Keratinocyte (primary cell): ENCODE data around the gene F11R. TPM values are rescaled to one million over a fixed set of nuclear protein-coding genes. Genes with fewer than 3 reads are reported as not detected.

ENCODE experiments used
- DNase-seq: peaks from one replicate; pipeline ENCODE4 v3.0.0-alpha.2; 2011; ENCODE audit warnings: low read depth, missing footprints, low spot score
- FAIRE-seq: peaks from 2 replicates; lab custom pipeline; 2011; peaks lifted over from hg19 to GRCh38; lab: Jason Lieb, UNC
- H2AFZ ChIP-seq: 2 replicates; pipeline ENCODE4 v1.6.0; 2012; ENCODE audit warnings: low read length, control low read depth, inconsistent platforms; ENCODE audit not compliant: control insufficient read depth
- H3K27ac ChIP-seq: 2 replicates; pipeline ENCODE4 v1.5.1; 2011; ENCODE audit warnings: low read length; ENCODE audit not compliant: control insufficient read depth, insufficient read depth
- H3K27me3 ChIP-seq: 3 replicates; pipeline ENCODE4 v1.6.0; 2011; ENCODE audit warnings: low read length; ENCODE audit not compliant: control insufficient read depth, insufficient read depth; ENCODE audit errors: extremely low read depth
- H3K36me3 ChIP-seq, 2 experiments: 2 replicates in 1 of 2; 3 replicates in 1 of 2; pipeline ENCODE4 v1.5.1; 2011; ENCODE audit warnings: low read length in 2 of 2, mild to moderate bottlenecking in 1 of 2; ENCODE audit not compliant: control insufficient read depth in 2 of 2, insufficient read depth in 2 of 2; ENCODE audit errors: extremely low read depth in 1 of 2
- H3K4me1 ChIP-seq: 3 replicates; pipeline ENCODE4 v1.5.1; 2011; ENCODE audit warnings: low read length; ENCODE audit not compliant: control insufficient read depth, insufficient read depth; ENCODE audit errors: extremely low read depth
- H3K4me2 ChIP-seq: 3 replicates; pipeline ENCODE4 v1.6.0; 2011; ENCODE audit warnings: low read depth, low read length; ENCODE audit not compliant: control insufficient read depth, insufficient read depth; ENCODE audit errors: extremely low read depth
- H3K4me3 ChIP-seq, 3 experiments: fragments of 200-600 bp in 1 of 3; sonication (generic) in 1 of 3; 2 replicates in 2 of 3; 3 replicates in 1 of 3; pipeline ENCODE4 v1.5.1; 2011 to 2016; ENCODE audit warnings: low read length in 3 of 3, mild to moderate bottlenecking in 3 of 3, control low read depth in 2 of 3, inconsistent platforms in 1 of 3, low read depth in 1 of 3, mixed read lengths in 1 of 3, mixed run types in 1 of 3, moderate library complexity in 1 of 3; ENCODE audit not compliant: control insufficient read depth in 2 of 3, insufficient read depth in 2 of 3; ENCODE audit errors: extremely low read depth in 1 of 3
- H3K79me2 ChIP-seq: 2 replicates; pipeline ENCODE4 v1.6.0; 2012; ENCODE audit warnings: low read length; ENCODE audit not compliant: control insufficient read depth, insufficient read depth
- H3K9ac ChIP-seq: 3 replicates; pipeline ENCODE4 v1.6.0; 2011; ENCODE audit warnings: low read length; ENCODE audit not compliant: control insufficient read depth, insufficient read depth; ENCODE audit errors: extremely low read depth
- H3K9me1 ChIP-seq: 3 replicates; pipeline ENCODE4 v1.6.0; 2011; ENCODE audit warnings: low read length; ENCODE audit not compliant: control insufficient read depth, insufficient read depth; ENCODE audit errors: extremely low read depth
- H3K9me3 ChIP-seq: 2 replicates; pipeline ENCODE4 v1.5.1; 2012; ENCODE audit warnings: low read depth, low read length; ENCODE audit not compliant: control insufficient read depth
- H4K20me1 ChIP-seq: 3 replicates; pipeline ENCODE4 v1.6.0; 2011; ENCODE audit warnings: low read length; ENCODE audit not compliant: control insufficient read depth, insufficient read depth; ENCODE audit errors: extremely low read depth
- EZH2 ChIP-seq: IDR thresholded peaks from one replicate; pipeline ENCODE4 v1.6.1; 2012; ENCODE audit warnings: inconsistent platforms, mild to moderate bottlenecking, low read length, moderate library complexity
- dilution Hi-C: fragments of 300-500 bp; cut with MboI; formaldehyde crosslinking; loops from one replicate; pipeline ENCODE4 v1.7.0; 2020; ENCODE audit warnings: low sequenced_read_pairs; ENCODE audit not compliant: extremely low pct_ligation_motif_present
- polyA plus RNA-seq, 5 experiments: library from polyadenylated mRNA; depleted of rRNA in 3 of 5; stranded (reverse) in 3 of 5; stranded (forward) in 1 of 5; unstranded in 1 of 5; fragments of >200 nt; gene quantifications; 1 replicate in 1 of 5; 2 replicates in 3 of 5; 3 replicates in 1 of 5; pipeline versions ENCODE4 v1.2.1 to v1.2.3, GENCODE V29; 2011 to 2012; ENCODE audit warnings: missing spikeins in 2 of 5, low read depth in 1 of 5, low replicate concordance in 1 of 5
- TF ChIP-seq, protein P1 (sequence below), 3 experiments: IDR thresholded peaks in 1 of 3; conservative IDR thresholded peaks in 1 of 3; optimal IDR thresholded peaks in 1 of 3; 2 replicates in 2 of 3; 3 replicates in 1 of 3; pipeline versions ENCODE3 to v1.5.1; 2011; ENCODE audit warnings: low read length in 3 of 3, mild to moderate bottlenecking in 3 of 3, moderate library complexity in 2 of 3, control low read depth in 1 of 3, inconsistent platforms in 1 of 3; ENCODE audit not compliant: insufficient read depth in 2 of 3; ENCODE audit errors: extremely low read depth in 1 of 3

Gene F11R
- polyA plus RNA-seq, 1 donor (not counting 4 experiments of a cell fraction or from before 2014, with no cell fraction given) = 224 TPM

DNA sequence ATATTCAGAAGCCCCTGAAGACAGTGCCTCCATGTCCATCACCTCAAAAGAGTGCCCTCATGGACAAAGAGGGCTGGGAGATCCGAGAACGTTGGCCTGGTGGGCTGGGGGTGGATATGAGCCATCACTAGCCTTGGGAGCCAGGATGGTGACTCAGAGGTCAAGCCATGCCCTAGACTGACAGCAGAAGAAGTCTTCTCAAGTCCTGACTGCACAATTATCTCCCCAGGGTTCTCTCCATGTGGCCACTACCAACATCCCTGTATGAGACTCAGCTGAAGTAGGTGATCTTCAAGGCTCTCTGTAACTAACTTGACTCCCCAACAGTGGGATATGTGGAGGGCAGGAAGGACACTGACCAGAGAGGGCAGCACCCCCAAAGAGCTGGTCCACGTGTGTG lies 31.9 kb upstream of the F11R start:
- Histone ChIP-seq H3K79me2 (no peaks in the 10 kb centered on the region), H4K20me1 (no peaks in the 10 kb centered on the region), H3K36me3 (no peaks in the 10 kb centered on the region), H3K4me3 (no peak overlapping the region), H3K27me3 (no peaks in the 10 kb centered on the region), H3K4me2 (no peak overlapping the region), H3K9me1 (no peaks in the 10 kb centered on the region), H2AFZ (no peak overlapping the region), H3K9ac (no peak overlapping the region), H3K4me1 (no peaks in the 10 kb centered on the region), H3K27ac (no peak overlapping the region), H3K9me3 (peaks cover 9% of the 10 kb centered on the region)
- dilution Hi-C loops = no loop called here
- no peak for DNase-seq
- no peak for TF ChIP-seq EZH2
- TF ChIP-seq, protein P1, sequence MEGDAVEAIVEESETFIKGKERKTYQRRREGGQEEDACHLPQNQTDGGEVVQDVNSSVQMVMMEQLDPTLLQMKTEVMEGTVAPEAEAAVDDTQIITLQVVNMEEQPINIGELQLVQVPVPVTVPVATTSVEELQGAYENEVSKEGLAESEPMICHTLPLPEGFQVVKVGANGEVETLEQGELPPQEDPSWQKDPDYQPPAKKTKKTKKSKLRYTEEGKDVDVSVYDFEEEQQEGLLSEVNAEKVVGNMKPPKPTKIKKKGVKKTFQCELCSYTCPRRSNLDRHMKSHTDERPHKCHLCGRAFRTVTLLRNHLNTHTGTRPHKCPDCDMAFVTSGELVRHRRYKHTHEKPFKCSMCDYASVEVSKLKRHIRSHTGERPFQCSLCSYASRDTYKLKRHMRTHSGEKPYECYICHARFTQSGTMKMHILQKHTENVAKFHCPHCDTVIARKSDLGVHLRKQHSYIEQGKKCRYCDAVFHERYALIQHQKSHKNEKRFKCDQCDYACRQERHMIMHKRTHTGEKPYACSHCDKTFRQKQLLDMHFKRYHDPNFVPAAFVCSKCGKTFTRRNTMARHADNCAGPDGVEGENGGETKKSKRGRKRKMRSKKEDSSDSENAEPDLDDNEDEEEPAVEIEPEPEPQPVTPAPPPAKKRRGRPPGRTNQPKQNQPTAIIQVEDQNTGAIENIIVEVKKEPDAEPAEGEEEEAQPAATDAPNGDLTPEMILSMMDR (optimal IDR thresholded peaks at IDR 0.05 in 1 of 3, IDR thresholded peaks at IDR 0.05 in 1 of 3, conservative IDR thresholded peaks at IDR 0.05 in 1 of 3; ENCODE audit: extremely low read depth in 1 of 3, insufficient read depth in 2 of 3, low read length in 3 of 3) = no peak
- FAIRE-seq = no peak

DNA sequence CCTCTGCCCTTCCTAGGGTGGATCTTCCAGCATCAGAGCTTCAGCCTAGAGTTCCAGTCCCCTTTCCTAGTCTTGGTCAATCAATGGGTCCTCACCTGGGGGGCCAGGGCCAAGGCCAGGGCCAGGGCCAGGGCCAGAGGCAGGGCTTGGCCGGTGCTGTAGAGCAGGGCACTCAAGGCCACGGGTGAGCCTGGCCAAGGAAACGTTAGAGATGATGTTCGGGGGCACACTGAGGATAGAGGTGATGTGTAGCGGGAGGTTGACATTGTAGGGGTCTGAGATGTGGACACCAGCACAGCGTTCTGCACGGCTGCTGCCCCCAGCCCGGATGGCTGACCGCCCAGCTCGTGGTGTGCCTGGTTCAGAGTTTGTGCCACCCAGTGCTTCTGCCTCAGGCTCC lies 30.3 kb upstream of the F11R start:
- H3K27ac ChIP-seq = no peak overlapping the region
- H3K9me3 ChIP-seq = peaks cover 9% of the 10 kb centered on the region
- no peaks in the 10 kb centered on the region for H3K36me3 ChIP-seq
- H4K20me1 ChIP-seq = no peaks in the 10 kb centered on the region
- no peaks in the 10 kb centered on the region for H3K27me3 ChIP-seq
- DNase-seq (no peak), FAIRE-seq (no peak)
- H3K9ac ChIP-seq = no peak overlapping the region
- no peak overlapping the region for H3K4me3 ChIP-seq
- no peak overlapping the region for H2AFZ ChIP-seq
- H3K4me1 ChIP-seq = peaks cover 7% of the 10 kb centered on the region
- dilution Hi-C loops = no loop called here
- no peaks in the 10 kb centered on the region for H3K9me1 ChIP-seq
- no peak overlapping the region for H3K4me2 ChIP-seq
- TF ChIP-seq, protein P1 (optimal IDR thresholded peaks at IDR 0.05 in 1 of 3, IDR thresholded peaks at IDR 0.05 in 1 of 3, conservative IDR thresholded peaks at IDR 0.05 in 1 of 3; ENCODE audit: extremely low read depth in 1 of 3, insufficient read depth in 2 of 3, low read length in 3 of 3) = no peak
- TF ChIP-seq EZH2 = no peak
- H3K79me2 ChIP-seq = no peaks in the 10 kb centered on the region
